Measurements from ENCODE around the gene MPND. TPM values are rescaled to one million over a fixed set of nuclear protein-coding genes. Genes with fewer than 3 reads are reported as not detected.

Gene MPND
- total RNA-seq, 2 experiments from 2014 or later: 21.2 to 28.1 TPM

GRCh38 chr19:4396949-4397783, 53.8 kb downstream of the MPND start:
- ChIA-PET POLR2A (no interaction called here), CTCF (interaction anchor here (0.6 kb wide), 1 partner anchor 24 kb away, joined by 3 read pairs; no protein-coding TSS in a partner anchor)
- Mint-ChIP-seq H3K27ac (no peak overlapping the region), H3K9me3 (no peaks in the 10 kb centered on the region), H3K36me3 (ENCODE audit: low read depth) (peaks cover 44% of the 10 kb centered on the region), H3K4me3 (no peak overlapping the region), H3K4me1 (peaks cover 71% of the 10 kb centered on the region), H3K27me3 (no peaks in the 10 kb centered on the region)
- DNase-seq: no peak

GRCh38 chr19:4399812-4400134, 56.4 kb downstream of the MPND start:
- no peaks in the 10 kb centered on the region for H3K27me3 Mint-ChIP-seq
- H3K9me3 Mint-ChIP-seq: no peaks in the 10 kb centered on the region
- DNase-seq: peak; percentile 19
- CTCF ChIA-PET: interaction anchor here (0.6 to 3.3 kb wide), 36 partner anchors 9 to 365 kb away, joined by 3 to 52 read pairs (median 6); partner anchors contain the start of genes HDGFL2, MPND and STAP2
- POLR2A ChIA-PET: interaction anchor here (0.6 kb wide), 1 partner anchor 31 kb away, joined by 3 read pairs; no protein-coding TSS in a partner anchor
- H3K27ac Mint-ChIP-seq: peak overlapping the region; percentile 91
- H3K36me3 Mint-ChIP-seq (ENCODE audit: low read depth): peaks cover 48% of the 10 kb centered on the region
- peaks cover 72% of the 10 kb centered on the region for H3K4me1 Mint-ChIP-seq
- peak overlapping the region; percentile 94 for H3K4me3 Mint-ChIP-seq

DNA sequence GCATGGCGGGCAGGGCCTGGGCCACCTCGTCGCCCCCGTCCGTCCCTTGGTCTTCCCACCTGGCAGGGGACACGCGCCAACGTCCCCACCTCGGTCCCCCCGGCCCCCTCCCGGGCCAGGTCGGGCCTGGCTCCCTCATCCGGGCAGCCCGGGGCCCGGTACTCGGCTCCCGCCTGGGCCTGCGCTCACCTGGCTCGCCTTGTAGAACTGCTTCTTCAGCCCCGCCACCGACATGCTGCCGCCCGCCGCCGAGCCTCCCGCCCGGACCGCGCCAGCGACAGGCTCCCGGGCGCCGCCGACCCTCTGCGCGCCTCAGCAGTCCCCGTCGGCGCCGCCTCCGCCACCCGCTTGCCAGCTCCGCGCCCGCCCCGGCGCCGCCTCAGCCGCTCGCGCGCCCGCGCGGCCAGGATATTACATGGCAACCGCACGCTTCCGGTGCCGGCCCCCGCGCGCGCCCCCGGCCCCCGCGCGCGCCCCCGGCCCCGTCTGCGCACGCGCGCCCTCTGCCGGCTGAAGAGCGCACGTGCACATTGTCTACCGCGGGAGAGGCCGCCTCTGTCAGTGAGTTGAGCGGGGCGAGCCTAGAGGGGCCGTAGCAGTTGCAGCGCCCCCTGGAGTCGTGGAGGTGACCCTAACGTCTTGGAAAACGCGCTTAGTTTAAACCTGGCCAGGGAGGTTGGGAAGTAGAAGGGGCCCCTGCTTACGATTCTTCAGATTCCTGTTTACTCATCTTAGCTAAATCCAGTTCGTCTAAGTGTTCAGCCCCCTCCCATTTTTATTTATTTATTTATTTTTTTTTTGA, 57.0 kb downstream of the MPND start, which contains the start of gene SH3GL1:
SH3GL1 (minus strand) TSS at position 413 of the 802 bp plus-strand sequence; CDS start at position 234, 179 bp downstream.
- DNase-seq: peak; percentile 92
- ChIA-PET CTCF (interaction anchor here (0.6 to 3.3 kb wide), 42 partner anchors 9 to 366 kb away, joined by 3 to 52 read pairs (median 5); partner anchors contain the start of genes HDGFL2, MPND and STAP2), POLR2A (interaction anchor here (0.6 kb wide), 1 partner anchor 32 kb away, joined by 3 read pairs; no protein-coding TSS in a partner anchor)
- Mint-ChIP-seq H3K36me3 (ENCODE audit: low read depth) (peaks cover 46% of the 10 kb centered on the region), H3K4me3 (peak within 1 kb of the TSS; percentile 94), H3K9me3 (no peaks in the 10 kb centered on the region), H3K4me1 (peaks cover 70% of the 10 kb centered on the region), H3K27ac (peak within 1 kb of the TSS; percentile 92), H3K27me3 (no peaks in the 10 kb centered on the region)

GRCh38 chr19:4401769-4402170, 58.4 kb downstream of the MPND start:
- H3K4me3 Mint-ChIP-seq: peak overlapping the region; percentile 94
- DNase-seq: no peak
- H3K27ac Mint-ChIP-seq: peak overlapping the region; percentile 92
- POLR2A ChIA-PET: interaction anchor here (0.6 kb wide), 2 partner anchors 26 to 64 kb away, joined by 3 to 10 read pairs; no protein-coding TSS in a partner anchor
- no peaks in the 10 kb centered on the region for H3K9me3 Mint-ChIP-seq
- CTCF ChIA-PET: interaction anchor here (0.7 to 3.3 kb wide), 9 partner anchors 11 to 390 kb away, joined by 3 to 52 read pairs (median 6); partner anchors contain the start of gene FEM1A
- no peaks in the 10 kb centered on the region for H3K27me3 Mint-ChIP-seq
- peaks cover 39% of the 10 kb centered on the region for H3K36me3 Mint-ChIP-seq (ENCODE audit: low read depth)
- H3K4me1 Mint-ChIP-seq: peaks cover 66% of the 10 kb centered on the region

GRCh38 chr19:4402171-4403004, 59.0 kb downstream of the MPND start, which contains the start of gene CHAF1A:
Gene CHAF1A (plus strand): TSS chr19:4402640. CDS start chr19:4402763, 123 bp downstream.
- H3K27me3 Mint-ChIP-seq: no peaks in the 10 kb centered on the region
- H3K36me3 Mint-ChIP-seq (ENCODE audit: low read depth): peaks cover 35% of the 10 kb centered on the region
- DNase-seq: peak; percentile 100
- no peaks in the 10 kb centered on the region for H3K9me3 Mint-ChIP-seq
- POLR2A ChIA-PET: interaction anchor here (0.6 kb wide), 2 partner anchors 27 to 64 kb away, joined by 3 to 10 read pairs; no protein-coding TSS in a partner anchor
- peak within 1 kb of the TSS; percentile 96 for H3K4me3 Mint-ChIP-seq
- CTCF ChIA-PET: interaction anchor here (0.7 to 3.3 kb wide), 6 partner anchors 10 to 389 kb away, joined by 3 to 52 read pairs (median 10); partner anchors contain the start of gene FEM1A
- H3K27ac Mint-ChIP-seq: peak within 1 kb of the TSS; percentile 95
- peaks cover 61% of the 10 kb centered on the region for H3K4me1 Mint-ChIP-seq

DNA sequence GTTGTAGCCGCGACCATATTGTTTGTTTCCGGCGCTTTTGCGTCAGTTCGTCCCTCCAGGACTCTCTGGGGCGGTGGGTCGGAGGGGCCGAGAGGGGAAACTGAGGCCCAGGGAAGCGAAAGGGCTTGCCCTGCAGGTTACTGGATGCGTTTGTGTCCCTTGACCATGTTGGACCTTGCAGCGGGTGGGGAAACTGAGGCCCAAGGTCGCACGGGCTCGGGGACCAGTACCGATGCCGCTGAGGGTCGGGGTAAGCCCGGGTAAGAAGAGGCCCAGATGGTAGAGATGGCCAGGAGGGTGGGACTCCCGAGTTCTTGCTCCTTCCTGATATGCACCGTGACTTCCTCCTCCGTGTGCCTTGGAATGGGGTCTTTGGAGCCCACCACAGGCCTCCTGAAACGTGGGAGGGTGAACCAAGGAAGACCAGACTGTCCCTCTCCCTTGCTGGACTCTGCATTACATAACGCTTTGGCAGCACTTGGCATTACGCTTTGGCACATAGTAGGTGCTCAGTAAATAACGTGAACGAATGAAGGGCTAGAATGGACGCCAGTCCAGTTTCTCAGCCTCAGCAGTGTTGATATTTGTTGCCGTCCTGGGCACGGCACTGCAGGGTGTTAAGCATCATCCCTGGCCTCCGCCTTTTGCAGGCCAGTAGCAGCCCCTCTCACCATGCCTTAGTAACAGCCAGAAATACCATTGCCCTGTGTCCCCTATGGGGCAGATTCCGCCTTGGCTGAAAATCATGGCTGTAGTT, 59.8 kb downstream of the MPND start:
- Mint-ChIP-seq H3K9me3 (no peaks in the 10 kb centered on the region), H3K36me3 (ENCODE audit: low read depth) (peaks cover 35% of the 10 kb centered on the region), H3K4me1 (peaks cover 58% of the 10 kb centered on the region), H3K27me3 (no peaks in the 10 kb centered on the region), H3K4me3 (peak overlapping the region; percentile 96), H3K27ac (peak overlapping the region; percentile 95)
- ChIA-PET POLR2A (no interaction called here), CTCF (interaction anchor here (1.0 to 3.3 kb wide), 2 partner anchors 10 to 33 kb away, joined by 3 to 52 read pairs; no protein-coding TSS in a partner anchor)
- DNase-seq: peak; percentile 28

DNA sequence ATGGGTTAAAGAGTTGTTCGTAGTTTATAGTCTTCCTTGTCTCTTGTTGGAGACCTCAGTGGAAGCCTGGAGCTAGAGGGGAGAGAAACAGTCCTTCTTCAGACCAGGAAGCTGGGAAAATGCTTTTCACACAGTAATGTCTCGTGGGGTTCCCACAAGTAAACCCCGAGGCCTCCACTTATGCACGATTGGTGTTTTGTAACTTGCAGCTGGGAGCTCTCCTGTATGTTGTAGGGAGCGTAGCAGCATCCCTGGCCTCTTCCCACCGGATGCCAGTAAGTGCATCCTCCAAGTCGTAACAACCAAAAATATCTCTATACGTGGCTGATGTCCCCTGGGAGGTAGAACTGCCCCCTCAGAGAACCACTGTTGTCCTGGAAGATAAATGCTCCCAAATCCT, 62.6 kb downstream of the MPND start:
- Mint-ChIP-seq H3K27me3 (no peaks in the 10 kb centered on the region), H3K27ac (no peak overlapping the region), H3K4me1 (peaks cover 40% of the 10 kb centered on the region), H3K4me3 (no peak overlapping the region), H3K9me3 (no peaks in the 10 kb centered on the region), H3K36me3 (ENCODE audit: low read depth) (peaks cover 33% of the 10 kb centered on the region)
- ChIA-PET CTCF (no interaction called here), POLR2A (no interaction called here)
- no peak for DNase-seq

DNA sequence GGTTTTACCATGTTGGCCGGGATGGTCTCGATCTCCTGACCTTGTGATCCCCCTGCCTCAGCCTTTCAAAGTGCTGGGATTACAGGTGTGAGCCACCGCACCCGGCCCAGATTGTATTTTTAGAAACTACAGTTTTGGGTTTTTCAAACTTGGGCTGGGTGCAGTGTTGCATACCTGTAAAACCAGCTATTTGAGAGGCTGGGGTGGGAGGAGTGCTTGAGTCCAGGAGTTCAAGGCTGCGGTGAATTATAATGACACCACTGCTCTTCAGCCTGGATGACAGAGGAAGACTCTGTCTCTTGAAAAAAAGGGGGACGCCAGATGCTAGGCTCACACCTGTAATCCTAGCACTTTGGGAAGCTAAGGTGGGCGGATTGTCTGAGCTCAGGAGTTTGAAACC, 63.3 kb downstream of the MPND start:
- ChIA-PET CTCF (no interaction called here), POLR2A (no interaction called here)
- H3K36me3 Mint-ChIP-seq (ENCODE audit: low read depth): peaks cover 33% of the 10 kb centered on the region
- peaks cover 34% of the 10 kb centered on the region for H3K4me1 Mint-ChIP-seq
- no peak overlapping the region for H3K4me3 Mint-ChIP-seq
- no peaks in the 10 kb centered on the region for H3K9me3 Mint-ChIP-seq
- no peaks in the 10 kb centered on the region for H3K27me3 Mint-ChIP-seq
- no peak for DNase-seq
- H3K27ac Mint-ChIP-seq: peak overlapping the region; percentile 46

DNA sequence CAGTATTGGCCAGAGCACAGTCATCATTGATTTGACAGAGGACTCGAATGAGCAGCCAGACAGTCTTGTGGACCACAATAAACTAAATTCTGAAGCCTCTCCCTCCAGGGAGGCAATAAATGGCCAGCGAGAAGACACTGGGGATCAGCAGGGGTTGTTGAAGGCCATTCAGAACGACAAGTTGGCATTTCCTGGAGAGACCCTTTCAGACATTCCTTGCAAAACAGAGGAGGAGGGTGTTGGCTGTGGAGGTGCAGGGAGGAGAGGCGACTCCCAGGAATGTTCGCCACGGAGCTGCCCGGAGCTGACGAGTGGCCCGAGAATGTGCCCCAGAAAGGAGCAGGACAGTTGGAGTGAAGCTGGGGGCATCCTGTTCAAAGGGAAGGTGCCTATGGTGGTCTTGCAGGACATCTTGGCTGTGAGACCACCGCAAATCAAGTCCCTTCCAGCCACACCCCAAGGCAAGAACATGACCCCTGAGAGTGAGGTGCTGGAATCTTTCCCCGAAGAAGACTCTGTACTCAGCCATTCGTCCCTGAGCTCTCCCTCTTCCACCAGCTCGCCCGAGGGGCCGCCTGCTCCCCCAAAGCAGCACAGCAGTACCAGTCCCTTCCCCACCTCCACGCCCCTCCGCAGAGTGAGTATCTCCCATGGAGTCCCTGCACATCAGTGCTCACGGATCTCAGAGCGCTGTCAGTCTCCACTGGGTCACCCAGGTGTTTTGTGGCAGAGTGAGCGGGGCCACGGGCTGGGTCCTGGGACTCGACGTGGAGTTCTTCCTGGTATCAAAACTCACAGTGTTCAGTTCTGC, 66.0 kb downstream of the MPND start:
- no peak for DNase-seq
- CTCF ChIA-PET: interaction anchor here (9.5 kb wide), 1 partner anchor 8 kb away, joined by 52 read pairs; the partner anchor contains the start of genes CHAF1A and SH3GL1
- no peaks in the 10 kb centered on the region for H3K27me3 Mint-ChIP-seq
- H3K4me3 Mint-ChIP-seq: no peak overlapping the region
- no peak overlapping the region for H3K27ac Mint-ChIP-seq
- peaks cover 41% of the 10 kb centered on the region for H3K36me3 Mint-ChIP-seq (ENCODE audit: low read depth)
- H3K4me1 Mint-ChIP-seq: peaks cover 16% of the 10 kb centered on the region
- POLR2A ChIA-PET: no interaction called here
- H3K9me3 Mint-ChIP-seq: no peaks in the 10 kb centered on the region

Data from activated CD4-positive, alpha-beta T cell treated with anti-CD3 and anti-CD28 coated beads, Interleukin-2, amount 10 ng/mL, durations not matched to agents 7 days and 5 days (primary cell).